Lung microvascular endothelial cell (primary cell): Measurements from ENCODE around the gene SYTL1. TPM values are rescaled to one million over a fixed set of nuclear protein-coding genes. Genes with fewer than 3 reads are reported as not detected.

Experiments used
- DNase-seq, 2 donors: peaks; one replicate each; pipeline versions ENCODE4 v3.0.0 to v3.0.0-alpha.2; 2010; ENCODE audit warnings: low read depth in 2 of 2
- total RNA-seq: library from RNA; depleted of rRNA; stranded (reverse); fragments of >200 nt; gene quantifications from 2 replicates; pipeline ENCODE4 v1.2.1, GENCODE V29; 2014

SYTL1 gene
- total RNA-seq, 1 donor from 2014 or later: not detected

- DNase-seq: no peak
Measured at GRCh38 chr1:27318136-27318535, 23.7 kb upstream of the SYTL1 start.

- no peak for DNase-seq
Measured at GRCh38 chr1:27318596-27318995, 23.2 kb upstream of the SYTL1 start.

- DNase-seq: peak; percentile 99
Measured at GRCh38 chr1:27321813-27322568, 19.8 kb upstream of the SYTL1 start, which contains the start of gene TMEM222. TMEM222 (plus strand) TSS chr1:27322163; CDS start chr1:27322198, 35 bp downstream.

- no peak for DNase-seq
Measured at GRCh38 chr1:27322569-27323240, 19.1 kb upstream of the SYTL1 start.

- no peak for DNase-seq
Measured at GRCh38 chr1:27325286-27325685, 16.5 kb upstream of the SYTL1 start.

DNA sequence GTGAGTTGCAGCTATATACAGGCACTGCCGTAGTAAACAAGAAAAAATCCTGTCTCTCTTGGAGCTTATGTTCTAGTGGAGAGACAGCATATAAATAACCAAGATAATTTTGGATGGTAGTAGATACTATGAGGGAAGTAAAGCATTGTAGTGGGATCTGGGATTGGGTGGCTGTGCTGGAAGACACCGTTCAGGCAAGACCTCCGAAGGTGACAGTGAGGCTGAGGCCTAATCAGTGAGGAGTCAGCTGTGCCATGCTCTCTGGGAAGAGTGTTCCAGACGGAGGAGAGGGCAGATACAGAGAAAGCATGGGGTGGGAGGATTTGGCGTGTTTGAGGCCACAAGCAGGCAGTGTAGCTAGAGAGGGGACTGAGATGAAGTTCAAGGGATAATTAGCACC is 13.9 kb upstream of the SYTL1 start:
- no peak for DNase-seq

DNA sequence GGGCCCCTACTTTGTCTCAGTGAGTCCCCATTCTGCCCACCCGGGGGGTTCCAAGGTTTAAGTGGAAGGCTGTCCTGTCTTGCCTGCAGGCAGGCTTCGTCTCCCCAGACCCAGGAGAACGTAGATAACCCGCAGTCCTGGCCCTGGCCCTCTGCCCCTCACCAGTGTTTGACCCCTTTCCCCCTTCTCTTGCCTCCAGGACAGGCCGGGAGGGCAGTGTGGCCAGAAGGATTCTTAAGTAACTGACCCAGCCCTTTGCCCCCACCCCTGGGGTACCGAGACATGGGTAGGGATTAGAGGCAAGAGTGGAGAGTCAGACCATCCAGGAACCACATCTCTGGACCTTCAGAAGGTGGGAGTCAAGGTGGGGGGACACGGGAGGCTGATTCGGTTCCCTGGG is 11.0 kb upstream of the SYTL1 start:
- DNase-seq: no peak

GRCh38 chr1:27331426-27331825 is 10.4 kb upstream of the SYTL1 start:
- DNase-seq: no peak

DNA sequence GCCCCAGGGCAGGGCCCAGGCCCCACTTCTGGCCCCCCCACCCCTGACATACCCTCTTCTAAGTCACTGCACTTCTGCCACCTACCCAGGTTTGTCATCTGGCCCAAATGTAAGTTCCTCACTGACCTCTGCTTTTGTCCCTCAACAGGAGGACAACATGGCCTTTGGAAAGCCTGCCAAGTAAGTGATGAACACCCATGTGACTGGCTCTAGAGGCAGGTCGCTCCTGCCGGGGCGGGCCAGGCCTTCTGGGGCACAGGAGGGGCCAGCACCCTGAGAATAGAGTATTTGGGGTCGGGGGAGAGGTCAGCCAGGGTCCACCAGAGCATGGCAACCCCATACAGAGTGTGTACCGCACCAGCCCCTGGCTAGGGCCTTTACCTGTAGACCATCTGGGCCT is 9.9 kb upstream of the SYTL1 start:
- no peak for DNase-seq

DNA sequence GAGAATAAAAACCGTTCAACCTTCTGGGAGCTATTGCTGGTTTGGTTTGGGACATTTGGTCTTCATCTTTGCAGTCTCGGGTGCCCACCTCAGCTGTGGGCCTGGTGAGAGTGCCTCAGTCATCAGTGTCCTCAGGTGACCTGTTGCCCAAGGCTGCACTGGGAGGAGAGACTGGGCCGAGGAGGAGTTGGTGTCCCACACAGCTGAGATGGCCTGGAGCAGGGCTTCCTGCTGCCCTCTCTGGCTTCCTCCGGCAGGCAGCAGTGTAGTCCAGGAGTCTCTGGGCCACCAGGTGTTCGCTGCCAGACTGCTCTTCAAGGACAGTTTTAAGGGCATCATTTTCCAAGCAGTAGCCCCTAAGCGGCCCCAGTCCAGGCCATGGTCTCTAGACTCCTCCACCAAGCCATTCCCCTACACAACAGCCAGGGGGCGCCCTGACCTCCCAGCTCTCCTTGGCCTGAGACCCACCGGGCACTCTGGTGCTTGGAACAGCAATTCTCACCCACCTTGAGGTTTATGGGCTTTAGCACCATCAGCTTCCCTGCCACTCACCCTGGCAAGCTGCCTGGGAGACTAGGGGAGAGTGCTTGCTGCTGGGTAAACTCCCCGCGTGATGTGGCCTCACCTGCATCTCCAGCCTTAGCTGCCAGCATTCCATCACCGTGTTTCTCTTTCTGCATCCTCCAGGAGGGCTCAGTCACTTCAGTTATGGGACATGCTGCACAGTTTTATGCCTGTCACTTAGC is 9.1 kb upstream of the SYTL1 start:
- peak; percentile 59 to 63 for DNase-seq

- DNase-seq: no peak
Measured at GRCh38 chr1:27333717-27334279, 8.0 kb upstream of the SYTL1 start.

- DNase-seq: no peak
Measured at GRCh38 chr1:27335506-27336422, 6.1 kb upstream of the SYTL1 start.

DNA sequence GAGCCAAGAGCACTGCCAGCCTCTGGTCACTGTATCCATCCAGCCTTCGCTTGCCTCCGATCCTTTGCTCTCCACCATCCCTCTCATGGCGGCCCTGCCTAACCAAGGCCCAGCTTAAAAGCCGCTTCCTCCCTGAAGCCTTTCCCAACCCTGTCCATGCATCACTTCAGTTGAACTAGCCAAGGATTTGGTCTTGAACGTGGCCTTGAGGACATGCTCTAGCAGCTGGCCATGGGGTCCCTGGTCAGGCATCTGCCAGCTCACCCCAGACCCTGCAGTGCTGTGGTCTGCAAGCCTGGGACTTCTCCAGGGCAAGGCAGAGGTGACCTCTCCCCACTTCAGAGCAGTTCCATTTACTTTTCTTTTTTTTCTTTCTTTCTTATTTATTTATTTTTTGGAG is 5.1 kb upstream of the SYTL1 start:
- no peak for DNase-seq

DNA sequence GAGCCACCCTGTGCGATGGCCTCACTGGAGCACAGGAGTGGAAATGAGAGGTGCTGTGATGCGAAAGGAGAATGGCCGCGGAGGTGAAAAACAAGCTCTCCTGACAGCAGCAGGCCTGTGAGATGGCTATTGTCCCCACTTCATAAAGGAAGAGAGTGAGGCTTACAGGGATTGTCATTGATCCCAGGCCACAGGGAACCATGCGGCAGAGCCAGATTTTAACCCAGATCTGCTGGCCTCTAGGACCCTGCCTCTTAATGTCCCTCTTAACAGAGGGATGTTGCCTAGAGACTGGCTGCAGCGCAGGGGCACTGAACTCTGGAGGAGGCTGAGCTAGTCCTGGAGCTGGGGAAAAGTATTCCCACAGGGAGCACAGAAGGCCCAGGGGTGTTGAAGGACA is 3.1 kb upstream of the SYTL1 start:
- DNase-seq: no peak

- DNase-seq: no peak
Measured at GRCh38 chr1:27339213-27339612, 2.6 kb upstream of the SYTL1 start.

GRCh38 chr1:27342391-27342777 is 562 bp downstream of the SYTL1 start:
- no peak for DNase-seq

DNA sequence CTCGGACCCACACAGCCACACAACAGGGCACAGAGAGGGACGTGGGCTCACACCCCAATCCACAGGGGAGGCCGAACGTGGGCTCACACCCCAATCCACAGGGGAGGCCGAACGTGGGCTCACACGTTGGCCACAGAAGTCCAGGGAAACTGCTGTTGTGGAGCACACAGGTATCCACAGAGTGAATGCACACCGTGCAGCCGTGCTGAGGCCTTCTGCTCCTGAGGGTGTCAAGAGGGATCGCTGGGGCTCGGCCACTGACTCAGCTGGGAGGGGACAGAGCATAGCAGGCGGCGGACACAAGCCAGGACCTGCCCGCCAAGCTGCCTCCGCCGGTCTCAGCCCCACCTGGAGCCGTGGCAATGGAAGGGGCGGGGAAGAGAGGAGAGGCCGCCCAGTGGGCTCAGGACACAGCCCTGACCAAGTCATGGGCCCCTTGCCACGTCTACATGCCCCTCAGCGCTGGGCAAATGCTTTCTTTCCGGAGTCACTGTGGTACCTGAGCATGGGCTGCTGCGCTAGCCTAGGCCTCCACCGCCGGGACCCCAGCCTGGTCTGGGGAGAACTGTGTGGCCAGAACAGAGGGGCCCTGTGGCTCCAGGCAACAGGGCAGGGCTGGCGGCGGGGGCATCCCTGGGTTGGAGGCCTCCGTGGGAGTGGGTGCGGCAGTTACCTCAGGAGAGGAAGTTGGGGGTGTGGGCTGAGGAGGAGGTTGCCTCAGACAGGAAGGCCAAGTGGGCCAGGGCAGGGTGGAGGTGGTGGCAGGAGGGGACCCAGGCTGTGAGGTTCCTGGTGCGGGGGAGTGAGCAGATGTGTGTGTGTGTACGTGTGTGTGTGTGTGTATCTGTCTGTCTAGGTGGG is 1.2 kb downstream of the SYTL1 start:
- DNase-seq: no peak

DNA sequence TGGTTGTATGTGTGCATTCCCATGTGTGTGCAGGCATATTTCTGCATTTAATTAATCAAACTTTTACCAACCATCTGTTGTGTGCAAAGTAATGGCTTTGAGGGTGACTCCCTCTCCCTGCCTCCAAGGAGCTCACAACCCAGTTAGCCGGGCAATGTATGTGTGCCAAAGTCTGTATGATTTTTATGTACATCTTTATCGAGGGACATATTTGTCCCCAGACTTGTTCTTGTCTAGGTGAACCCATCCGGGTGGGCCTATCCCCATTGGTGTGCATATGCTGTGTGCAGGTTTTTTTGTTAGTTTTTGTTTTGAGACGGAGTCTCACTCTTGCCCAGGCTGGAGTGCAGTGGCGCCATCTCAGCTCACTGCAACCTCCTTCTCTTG is 1.8 kb downstream of the SYTL1 start:
- DNase-seq: no peak

GRCh38 chr1:27345272-27345671 is 3.5 kb downstream of the SYTL1 start:
- no peak for DNase-seq

DNA sequence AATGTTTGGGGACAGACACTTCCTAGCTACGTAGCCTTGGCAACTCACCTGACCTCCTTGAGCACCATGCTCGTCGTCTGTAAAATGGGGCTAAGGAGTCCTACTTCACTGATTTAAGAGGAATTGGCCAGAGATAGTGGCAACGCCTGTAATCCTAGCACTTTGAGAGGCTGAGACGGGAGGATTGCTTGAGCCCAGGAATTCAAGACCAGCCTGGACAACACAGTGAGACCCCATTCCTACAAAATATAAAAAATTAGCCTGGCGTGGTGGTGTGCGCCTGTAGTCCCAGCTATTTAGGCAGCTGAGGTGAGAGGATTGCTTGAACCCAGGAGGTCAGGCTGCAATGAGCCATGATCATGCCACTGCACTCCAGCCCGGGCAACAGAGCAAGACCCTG is 4.5 kb downstream of the SYTL1 start:
- no peak for DNase-seq
